H9 (cell line): ENCODE measurements around the gene POLK. TPM values are rescaled to one million over a fixed set of nuclear protein-coding genes. Genes with fewer than 3 reads are reported as not detected.

Experiments
- DNase-seq: peaks from one replicate; pipeline ENCODE4 v3.0.0-alpha.2; 2017
- H2AFZ ChIP-seq: one replicate; pipeline ENCODE4 v1.6.1; 2013; ENCODE audit warnings: mild to moderate bottlenecking, low read length, control low read depth, moderate library complexity
- H2AK5ac ChIP-seq: 2 replicates; pipeline ENCODE4 v1.6.1; 2013; ENCODE audit warnings: low read length, control low read depth, mixed read lengths; ENCODE audit not compliant: insufficient read length
- H2BK120ac ChIP-seq: one replicate; pipeline ENCODE4 v1.6.1; 2013; ENCODE audit warnings: low read depth, mild to moderate bottlenecking, low read length, control low read depth, inconsistent platforms; ENCODE audit not compliant: poor library complexity, severe bottlenecking
- H2BK12ac ChIP-seq: 2 replicates; pipeline ENCODE4 v1.6.1; 2013; ENCODE audit warnings: low read length, control low read depth, mixed read lengths, low read depth; ENCODE audit not compliant: insufficient read length
- H2BK15ac ChIP-seq: 2 replicates; pipeline ENCODE4 v1.6.1; 2013; ENCODE audit warnings: low read depth, low read length, control low read depth
- H2BK20ac ChIP-seq: one replicate; pipeline ENCODE4 v1.6.1; 2013; ENCODE audit warnings: low read depth, mild to moderate bottlenecking, low read length, control low read depth, inconsistent platforms; ENCODE audit not compliant: poor library complexity, severe bottlenecking
- H2BK5ac ChIP-seq: 2 replicates; pipeline ENCODE4 v1.6.1; 2013; ENCODE audit warnings: low read length, control low read depth, mixed read lengths; ENCODE audit not compliant: insufficient read length
- H3K14ac ChIP-seq: 2 replicates; pipeline ENCODE4 v1.6.1; 2013; ENCODE audit warnings: low read length, control low read depth; ENCODE audit not compliant: insufficient read depth
- H3K18ac ChIP-seq: 2 replicates; pipeline ENCODE4 v1.6.1; 2013; ENCODE audit warnings: low read depth, mild to moderate bottlenecking, mixed read lengths, low read length, control low read depth; ENCODE audit not compliant: insufficient read length
- H3K23ac ChIP-seq: 2 replicates; pipeline ENCODE4 v1.6.1; 2013; ENCODE audit warnings: low read length, control low read depth, mixed read lengths, low read depth; ENCODE audit not compliant: insufficient read length
- H3K23me2 ChIP-seq: 2 replicates; pipeline ENCODE4 v1.6.1; 2013; ENCODE audit warnings: low read depth, mild to moderate bottlenecking, mixed read lengths, low read length, control low read depth; ENCODE audit not compliant: insufficient read length, poor library complexity, severe bottlenecking
- H3K27ac ChIP-seq: 2 replicates; pipeline ENCODE4 v1.5.1; 2013; ENCODE audit warnings: low read length, control low read depth, mixed read lengths, low read depth; ENCODE audit not compliant: insufficient read length
- H3K27me3 ChIP-seq: 2 replicates; pipeline ENCODE4 v1.6.1; 2013; ENCODE audit warnings: low read length, control low read depth, inconsistent platforms; ENCODE audit not compliant: insufficient read depth
- H3K4ac ChIP-seq: 2 replicates; pipeline ENCODE4 v1.6.1; 2013; ENCODE audit warnings: low read depth, mild to moderate bottlenecking, control low read depth, inconsistent platforms, low read length, moderate library complexity
- H3K4me1 ChIP-seq: 2 replicates; pipeline ENCODE4 v1.6.1; 2013; ENCODE audit warnings: low read length, control low read depth, inconsistent platforms; ENCODE audit not compliant: insufficient read depth
- H3K4me2 ChIP-seq: 2 replicates; pipeline ENCODE4 v1.6.1; 2013; ENCODE audit warnings: low read length, control low read depth, mixed read lengths; ENCODE audit not compliant: insufficient read length, insufficient read depth
- H3K56ac ChIP-seq: 2 replicates; pipeline ENCODE4 v1.6.1; 2013; ENCODE audit warnings: low read depth, mild to moderate bottlenecking, mixed read lengths, low read length, control low read depth; ENCODE audit not compliant: insufficient read length
- H3K79me1 ChIP-seq: 2 replicates; pipeline ENCODE4 v1.6.1; 2013; ENCODE audit warnings: low read depth, mild to moderate bottlenecking, moderate library complexity, low read length, control low read depth, inconsistent platforms; ENCODE audit not compliant: insufficient read depth, poor library complexity, severe bottlenecking
- H3K79me2 ChIP-seq: 2 replicates; pipeline ENCODE4 v1.6.1; 2013; ENCODE audit warnings: low read length, control low read depth, inconsistent platforms; ENCODE audit not compliant: insufficient read depth
- H3K9ac ChIP-seq: 2 replicates; pipeline ENCODE4 v1.6.1; 2013; ENCODE audit warnings: low read length, control low read depth, mixed read lengths; ENCODE audit not compliant: insufficient read length; ENCODE audit errors: extremely low read depth
- H3K9me3 ChIP-seq: one replicate; pipeline ENCODE4 v1.6.1; 2013; ENCODE audit warnings: low read depth, low read length, inconsistent platforms; ENCODE audit not compliant: control insufficient read depth
- H3T11ph ChIP-seq: one replicate; pipeline ENCODE4 v1.6.1; 2013; ENCODE audit warnings: mild to moderate bottlenecking, low read length, control low read depth, inconsistent platforms
- H4K20me1 ChIP-seq: one replicate; pipeline ENCODE4 v1.6.1; 2013; ENCODE audit not compliant: control insufficient read depth, insufficient read length, insufficient read depth
- H4K5ac ChIP-seq: 2 replicates; pipeline ENCODE4 v1.6.1; 2013; ENCODE audit warnings: low read depth, mild to moderate bottlenecking, mixed read lengths, low read length, control low read depth; ENCODE audit not compliant: insufficient read length
- H4K8ac ChIP-seq: replicated peaks from 2 replicates; pipeline ENCODE4 v1.6.1; 2013; ENCODE audit warnings: low read length, control low read depth, mixed read lengths, low read depth; ENCODE audit not compliant: insufficient read length
- H4K91ac ChIP-seq: 2 replicates; pipeline ENCODE4 v1.6.1; 2013; ENCODE audit warnings: low read depth, mild to moderate bottlenecking, moderate library complexity, mixed read lengths, low read length, control low read depth; ENCODE audit not compliant: insufficient read length
- H3K27ac Mint-ChIP-seq, 3 experiments: 2 replicates in 2 of 3; 3 replicates in 1 of 3; pipeline ENCODE4 v1.8.0; 2020 to 2021; ENCODE audit warnings: mixed read lengths in 3 of 3, mild to moderate bottlenecking in 1 of 3, moderate library complexity in 1 of 3
- H3K27me3 Mint-ChIP-seq: 2 replicates; pipeline ENCODE4 v1.8.0; 2021; ENCODE audit warnings: low read depth, mild to moderate bottlenecking, moderate library complexity, mixed read lengths
- H3K36me3 Mint-ChIP-seq, 3 experiments: 2 replicates in 2 of 3; 3 replicates in 1 of 3; pipeline ENCODE4 v1.8.0; 2020 to 2021; ENCODE audit warnings: low read depth in 3 of 3, mixed read lengths in 3 of 3; ENCODE audit not compliant: insufficient read depth in 1 of 3
- H3K4me1 Mint-ChIP-seq, 2 experiments: 2 replicates each; pipeline ENCODE4 v1.8.0; 2020; ENCODE audit warnings: mixed read lengths in 2 of 2
- H3K4me3 Mint-ChIP-seq, 2 experiments: 2 replicates in 1 of 2; 3 replicates in 1 of 2; pipeline ENCODE4 v1.8.0; 2020 to 2021; ENCODE audit warnings: mild to moderate bottlenecking in 2 of 2, mixed read lengths in 2 of 2, moderate library complexity in 1 of 2
- H3K9me3 Mint-ChIP-seq, 2 experiments: 2 replicates in 1 of 2; 3 replicates in 1 of 2; pipeline ENCODE4 v1.8.0; 2020; ENCODE audit warnings: mild to moderate bottlenecking in 2 of 2, mixed read lengths in 2 of 2, moderate library complexity in 1 of 2
- WGBS: extraction: QIAGEN DNeasy Blood & Tissue Kit; methylation state at CpG from one replicate; pipeline ENCODE4 v1.1.7; 2013; ENCODE audit warnings: missing lambda C conversion rate, low lambda C conversion rate, mixed read lengths; ENCODE audit not compliant: insufficient read length; ENCODE audit errors: extremely low coverage; 5-methylcytosine and 5-hydroxymethylcytosine counted together
- total RNA-seq: library from RNA; stranded (reverse); gene quantifications from 2 replicates; pipeline ENCODE4 v1.2.1, GENCODE V29; 2021
- TF ChIP-seq, protein P1 (sequence below): fragments of 200-600 bp; sonication (generic); conservative IDR thresholded peaks from 3 replicates; pipeline ENCODE4 v1.8.0; 2021; ENCODE audit warnings: antibody characterized with exemption, mild to moderate bottlenecking

POLK gene
- total RNA-seq, 1 experiment from 2014 or later: 7.6 TPM

DNA sequence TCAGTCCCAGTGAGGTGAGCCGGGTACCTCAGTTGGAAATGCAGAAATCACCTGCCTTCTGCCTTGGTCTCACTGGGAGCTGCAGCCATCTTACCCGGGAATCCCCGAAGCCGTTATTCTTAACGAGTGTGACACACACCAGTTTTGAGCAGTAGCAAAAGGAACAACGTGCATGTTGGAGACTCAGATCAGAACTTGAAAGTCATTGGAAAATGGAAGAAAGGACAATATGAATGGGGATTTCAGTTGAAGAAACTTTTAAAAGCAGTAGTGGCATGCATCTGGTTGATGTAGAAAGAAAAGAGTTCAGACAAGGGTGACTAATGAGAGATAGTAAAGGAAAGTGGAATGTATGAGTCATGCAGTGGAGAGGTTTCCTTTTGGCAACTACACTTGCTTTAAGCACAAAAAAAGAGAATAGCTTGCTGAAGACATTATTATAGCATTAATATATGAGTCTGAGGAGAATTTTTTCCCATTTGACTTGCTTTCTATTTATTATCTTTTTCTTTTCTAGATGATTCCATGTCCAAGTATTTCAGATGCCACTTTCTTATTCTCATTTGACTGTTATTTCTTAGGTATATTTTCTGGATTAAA is 55.1 kb downstream of the POLK start:
- H3K4me2 ChIP-seq: no peak overlapping the region
- no peak overlapping the region for H3K56ac ChIP-seq
- Mint-ChIP-seq H3K27me3 (no peaks in the 10 kb centered on the region), H3K4me1 (peaks cover 5 to 20% of the 10 kb centered on the region in 2 experiments; a peak in 3 of 4 replicates), H3K36me3 (peaks cover 14 to 32% (median 26%) of the 10 kb centered on the region in 3 experiments), H3K9me3 (peaks cover 20 to 21% of the 10 kb centered on the region in 2 experiments; a peak in 4 of 5 replicates), H3K27ac (peak overlapping the region in 1 of 3 experiments; percentile 20; a peak in 2 of 7 replicates), H3K4me3 (no peak overlapping the region)
- no peak overlapping the region for H4K5ac ChIP-seq
- H3K14ac ChIP-seq: no peak overlapping the region
- no peak overlapping the region for H4K8ac ChIP-seq
- H2BK5ac ChIP-seq: no peak overlapping the region
- no peak for DNase-seq
- H3T11ph ChIP-seq: no peak overlapping the region
- H3K9me3 ChIP-seq: no peaks in the 10 kb centered on the region
- no peak overlapping the region for H2BK12ac ChIP-seq
- no peak overlapping the region for H3K23ac ChIP-seq
- no peak overlapping the region for H3K27ac ChIP-seq
- H4K91ac ChIP-seq: no peak overlapping the region
- H4K20me1 ChIP-seq: no peaks in the 10 kb centered on the region
- H2BK120ac ChIP-seq: no peak overlapping the region
- TF ChIP-seq, protein P1, sequence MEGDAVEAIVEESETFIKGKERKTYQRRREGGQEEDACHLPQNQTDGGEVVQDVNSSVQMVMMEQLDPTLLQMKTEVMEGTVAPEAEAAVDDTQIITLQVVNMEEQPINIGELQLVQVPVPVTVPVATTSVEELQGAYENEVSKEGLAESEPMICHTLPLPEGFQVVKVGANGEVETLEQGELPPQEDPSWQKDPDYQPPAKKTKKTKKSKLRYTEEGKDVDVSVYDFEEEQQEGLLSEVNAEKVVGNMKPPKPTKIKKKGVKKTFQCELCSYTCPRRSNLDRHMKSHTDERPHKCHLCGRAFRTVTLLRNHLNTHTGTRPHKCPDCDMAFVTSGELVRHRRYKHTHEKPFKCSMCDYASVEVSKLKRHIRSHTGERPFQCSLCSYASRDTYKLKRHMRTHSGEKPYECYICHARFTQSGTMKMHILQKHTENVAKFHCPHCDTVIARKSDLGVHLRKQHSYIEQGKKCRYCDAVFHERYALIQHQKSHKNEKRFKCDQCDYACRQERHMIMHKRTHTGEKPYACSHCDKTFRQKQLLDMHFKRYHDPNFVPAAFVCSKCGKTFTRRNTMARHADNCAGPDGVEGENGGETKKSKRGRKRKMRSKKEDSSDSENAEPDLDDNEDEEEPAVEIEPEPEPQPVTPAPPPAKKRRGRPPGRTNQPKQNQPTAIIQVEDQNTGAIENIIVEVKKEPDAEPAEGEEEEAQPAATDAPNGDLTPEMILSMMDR: no peak
- H3K23me2 ChIP-seq: no peaks in the 10 kb centered on the region
- no peak overlapping the region for H2BK15ac ChIP-seq
- H3K18ac ChIP-seq: no peak overlapping the region
- no peak overlapping the region for H2BK20ac ChIP-seq
- no peaks in the 10 kb centered on the region for H3K79me2 ChIP-seq
- no CpG with 5 or more reads among the region's 6 CpGs for WGBS
- no peak overlapping the region for H2AFZ ChIP-seq
- no peaks in the 10 kb centered on the region for H3K79me1 ChIP-seq
- H3K4me1 ChIP-seq: no peaks in the 10 kb centered on the region
- H3K9ac ChIP-seq: no peak overlapping the region
- no peak overlapping the region for H2AK5ac ChIP-seq
- H3K4ac ChIP-seq: no peak overlapping the region
- H3K27me3 ChIP-seq: no peaks in the 10 kb centered on the region
